OCI-M1 (cell line): ENCODE measurements around the gene ADAMTS8.

Experiments used
- DNase-seq: peaks from one replicate; lab custom pipeline; 2025; lab: John Stamatoyannopoulos, UW

Gene ADAMTS8

GRCh38 chr11:130396965-130397364 is 31.4 kb downstream of the ADAMTS8 start:
- DNase-seq, result no peak

GRCh38 chr11:130394615-130395014 is 33.8 kb downstream of the ADAMTS8 start:
- DNase-seq, result no peak

GRCh38 chr11:130391711-130392110 is 36.7 kb downstream of the ADAMTS8 start:
- no peak for DNase-seq

GRCh38 chr11:130390071-130390758 is 38.2 kb downstream of the ADAMTS8 start:
- peak; percentile 27 for DNase-seq

GRCh38 chr11:130389335-130389935 is 39.0 kb downstream of the ADAMTS8 start:
- no peak for DNase-seq

- DNase-seq, result peak; percentile 84
Measured at GRCh38 chr11:130388607-130389205, 39.7 kb downstream of the ADAMTS8 start.

GRCh38 chr11:130386056-130386455 is 42.4 kb downstream of the ADAMTS8 start:
- no peak for DNase-seq

- peak; percentile 22 for DNase-seq
Measured at GRCh38 chr11:130383344-130384211, 44.8 kb downstream of the ADAMTS8 start.

GRCh38 chr11:130381317-130381716 is 47.1 kb downstream of the ADAMTS8 start:
- DNase-seq, result peak; percentile 12

- no peak for DNase-seq
Measured at GRCh38 chr11:130380778-130381177, 47.6 kb downstream of the ADAMTS8 start.

GRCh38 chr11:130379276-130379675 is 49.1 kb downstream of the ADAMTS8 start:
- no peak for DNase-seq

- DNase-seq, result peak; percentile 11
Measured at GRCh38 chr11:130370845-130371590, 57.4 kb downstream of the ADAMTS8 start.

GRCh38 chr11:130369713-130370112 is 58.7 kb downstream of the ADAMTS8 start:
- no peak for DNase-seq

GRCh38 chr11:130369141-130369691 is 59.2 kb downstream of the ADAMTS8 start:
- DNase-seq, result no peak

GRCh38 chr11:130359419-130359818 is 69.0 kb downstream of the ADAMTS8 start:
- peak; percentile 86 for DNase-seq

GRCh38 chr11:130358398-130358797 is 70.0 kb downstream of the ADAMTS8 start:
- DNase-seq, result no peak
